HUES48 (cell line): ENCODE data around the gene CTNNA1.
"Not testable (repeated sequence)": the region's sequence is repeated elsewhere in the genome, so short reads cannot be mapped to it uniquely, and the experiment has no call there.

ENCODE experiments used
- H3K27ac ChIP-seq: one replicate; pipeline ENCODE4 v1.7.0; 2013; ENCODE audit warnings: low read depth, low read length, inconsistent platforms
- H3K27me3 ChIP-seq: 2 replicates; pipeline ENCODE4 v1.6.1; 2013; ENCODE audit warnings: mild to moderate bottlenecking, low read length; ENCODE audit not compliant: control insufficient read depth, insufficient read depth
- H3K36me3 ChIP-seq: 2 replicates; pipeline ENCODE4 v1.6.1; 2013; ENCODE audit warnings: low read length; ENCODE audit not compliant: control insufficient read depth, insufficient read depth
- H3K4me1 ChIP-seq: 2 replicates; pipeline ENCODE4 v1.6.1; 2013; ENCODE audit warnings: mild to moderate bottlenecking, low read length; ENCODE audit not compliant: control insufficient read depth, insufficient read depth
- H3K4me3 ChIP-seq: 2 replicates; pipeline ENCODE4 v1.5.1; 2013; ENCODE audit warnings: mild to moderate bottlenecking, low read depth, low read length
- H3K9ac ChIP-seq: 2 replicates; pipeline ENCODE4 v1.6.1; 2013; ENCODE audit warnings: mild to moderate bottlenecking, low read depth, low read length, moderate library complexity
- H3K9me3 ChIP-seq: 2 replicates; pipeline ENCODE4 v1.6.1; 2013; ENCODE audit warnings: low read length; ENCODE audit not compliant: control insufficient read depth, insufficient read depth

Gene CTNNA1

GRCh38 chr5:138745268-138745667 is 8.0 kb upstream of the CTNNA1 start:
- no peak overlapping the region for H3K27ac ChIP-seq
- no peaks in the 10 kb centered on the region for H3K27me3 ChIP-seq
- H3K9ac ChIP-seq: no peak overlapping the region
- no peaks in the 10 kb centered on the region for H3K4me1 ChIP-seq
- H3K36me3 ChIP-seq: no peaks in the 10 kb centered on the region
- no peaks in the 10 kb centered on the region for H3K9me3 ChIP-seq
- no peak overlapping the region for H3K4me3 ChIP-seq

- Histone ChIP-seq H3K4me3 (no peak overlapping the region), H3K27me3 (no peaks in the 10 kb centered on the region), H3K9ac (no peak overlapping the region), H3K4me1 (peaks cover 9% of the 10 kb centered on the region), H3K36me3 (no peaks in the 10 kb centered on the region), H3K9me3 (no peaks in the 10 kb centered on the region), H3K27ac (no peak overlapping the region)
Observed at GRCh38 chr5:138748630-138749081, 4.6 kb upstream of the CTNNA1 start.

- not testable (repeated sequence) for H3K27me3 ChIP-seq, H3K9ac ChIP-seq, H3K4me3 ChIP-seq, H3K9me3 ChIP-seq, H3K36me3 ChIP-seq, H3K27ac ChIP-seq
- H3K4me1 ChIP-seq: peaks cover 22% of the 10 kb centered on the region
Observed at GRCh38 chr5:138751344-138751743, 1.9 kb upstream of the CTNNA1 start.

- peak overlapping the region; percentile 77 for H3K9ac ChIP-seq
- peak overlapping the region; percentile 96 for H3K27ac ChIP-seq
- peak overlapping the region; percentile 73 for H3K4me3 ChIP-seq
- no peaks in the 10 kb centered on the region for H3K27me3 ChIP-seq
- H3K36me3 ChIP-seq: peaks cover 15% of the 10 kb centered on the region
- peaks cover 22% of the 10 kb centered on the region for H3K4me1 ChIP-seq
- H3K9me3 ChIP-seq: peaks cover 2% of the 10 kb centered on the region; the same call in 1 of the 2 replicates
Observed at GRCh38 chr5:138752341-138752950, 779 bp upstream of the CTNNA1 start.

- Histone ChIP-seq H3K36me3 (peaks cover 19% of the 10 kb centered on the region), H3K4me1 (peaks cover 22% of the 10 kb centered on the region), H3K4me3 (peak overlapping the region; percentile 92), H3K9ac (peak overlapping the region; percentile 78), H3K27me3 (no peaks in the 10 kb centered on the region), H3K27ac (peak overlapping the region; percentile 99), H3K9me3 (peaks cover 6% of the 10 kb centered on the region; the same call in 1 of the 2 replicates)
Observed at GRCh38 chr5:138753794-138754698, 821 bp downstream of the CTNNA1 start.

GRCh38 chr5:138754699-138755057 is 1.5 kb downstream of the CTNNA1 start:
- H3K4me1 ChIP-seq: peaks cover 22% of the 10 kb centered on the region
- H3K9me3 ChIP-seq: peaks cover 6% of the 10 kb centered on the region; the same call in 1 of the 2 replicates
- H3K4me3 ChIP-seq: peak overlapping the region; percentile 92
- peak overlapping the region; percentile 99 for H3K27ac ChIP-seq
- H3K36me3 ChIP-seq: peaks cover 19% of the 10 kb centered on the region
- peak overlapping the region; percentile 78; the same call in 1 of the 2 replicates for H3K9ac ChIP-seq
- no peaks in the 10 kb centered on the region for H3K27me3 ChIP-seq

GRCh38 chr5:138755084-138755748 is 2.0 kb downstream of the CTNNA1 start:
- Histone ChIP-seq H3K9ac (no peak overlapping the region; the same call in 1 of the 2 replicates), H3K36me3 (peaks cover 19% of the 10 kb centered on the region), H3K4me1 (peaks cover 22% of the 10 kb centered on the region), H3K4me3 (peak overlapping the region; percentile 92), H3K9me3 (peaks cover 6% of the 10 kb centered on the region; the same call in 1 of the 2 replicates), H3K27me3 (no peaks in the 10 kb centered on the region), H3K27ac (no peak overlapping the region)

GRCh38 chr5:138757061-138757776 is 4.0 kb downstream of the CTNNA1 start:
- Histone ChIP-seq H3K4me1 (peaks cover 17% of the 10 kb centered on the region), H3K36me3 (peaks cover 34% of the 10 kb centered on the region), H3K27me3 (no peaks in the 10 kb centered on the region), H3K4me3 (no peak overlapping the region), H3K9ac (no peak overlapping the region), H3K27ac (no peak overlapping the region), H3K9me3 (peaks cover 6% of the 10 kb centered on the region; the same call in 1 of the 2 replicates)

- H3K9ac ChIP-seq: no peak overlapping the region
- no peak overlapping the region for H3K4me3 ChIP-seq
- no peak overlapping the region for H3K27ac ChIP-seq
- peaks cover 6% of the 10 kb centered on the region; the same call in 1 of the 2 replicates for H3K9me3 ChIP-seq
- H3K4me1 ChIP-seq: no peaks in the 10 kb centered on the region; the same call in 1 of the 2 replicates
- no peaks in the 10 kb centered on the region for H3K27me3 ChIP-seq
- H3K36me3 ChIP-seq: peaks cover 32% of the 10 kb centered on the region
Observed at GRCh38 chr5:138760448-138761110, 7.4 kb downstream of the CTNNA1 start.

GRCh38 chr5:138761115-138761514 is 7.9 kb downstream of the CTNNA1 start:
- H3K27me3 ChIP-seq, H3K9me3 ChIP-seq, H3K9ac ChIP-seq, H3K27ac ChIP-seq, H3K4me3 ChIP-seq, H3K4me1 ChIP-seq: not testable (repeated sequence)
- H3K36me3 ChIP-seq: peaks cover 32% of the 10 kb centered on the region
